Stomach (tissue), 9 donors: ENCODE results near the gene TCF12. TPM values are rescaled to one million over a fixed set of nuclear protein-coding genes. Genes with fewer than 3 reads are reported as not detected.
"Not testable (repeated sequence)": the region's sequence is repeated elsewhere in the genome, so short reads cannot be mapped to it uniquely, and the experiment has no call there.

Source experiments
- DNase-seq, 2 donors: peaks; one replicate each; pipeline versions ENCODE4 v3.0.0 to v3.0.0-alpha.2; 2013 to 2019
- H3K27ac ChIP-seq, 5 donors: fragments of 200-600 bp in 4 of 5; sonication (generic) in 4 of 5; one replicate each; pipeline ENCODE4 v1.5.1; 2013 to 2019; ENCODE audit warnings: mild to moderate bottlenecking in 1 of 5, moderate library complexity in 1 of 5
- H3K27me3 ChIP-seq, 3 donors: fragments of 200-600 bp; sonication (generic); one replicate each; pipeline ENCODE4 v1.5.1; 2017 to 2019; ENCODE audit warnings: mixed run types in 1 of 3
- H3K36me3 ChIP-seq, 4 donors: fragments of 200-600 bp; sonication (generic); 1 replicate in 3 of 4; 2 replicates in 1 of 4; pipeline ENCODE4 v1.5.1; 2016 to 2019
- H3K4me1 ChIP-seq, 4 donors: fragments of 200-600 bp; sonication (generic); one replicate each; pipeline ENCODE4 v1.5.1; 2016 to 2019
- H3K4me3 ChIP-seq, 4 donors: fragments of 200-600 bp; sonication (generic) in 3 of 4; one replicate each; pipeline ENCODE4 v1.5.1; 2016 to 2019; ENCODE audit warnings: mild to moderate bottlenecking in 1 of 4
- H3K9me3 ChIP-seq, 4 donors: fragments of 200-600 bp; sonication (generic); one replicate each; pipeline ENCODE4 v1.5.1; 2016 to 2019
- CTCF ChIP-seq, 7 experiments: fragments of 450-650 bp in 4 of 7; fragments of 200-600 bp in 3 of 7; sonication (generic) in 3 of 7; IDR thresholded peaks; one replicate each; pipeline ENCODE4 v1.5.1; 2016 to 2019; ENCODE audit warnings: antibody characterized with exemption in 7 of 7, control low read depth in 2 of 7, mild to moderate bottlenecking in 1 of 7
- EP300 ChIP-seq: sonication (generic); formaldehyde crosslinking; IDR thresholded peaks from one replicate; pipeline ENCODE4 v1.6.1; 2017; ENCODE audit warnings: antibody characterized with exemption
- POLR2A ChIP-seq, 4 donors: fragments of 450-650 bp; IDR thresholded peaks; one replicate each; pipeline ENCODE4 v1.6.1; 2016; ENCODE audit warnings: antibody characterized with exemption in 4 of 4, control low read depth in 2 of 4, mild to moderate bottlenecking in 1 of 4, moderate library complexity in 1 of 4
- POLR2AphosphoS5 ChIP-seq, 3 donors: sonication (generic); formaldehyde crosslinking; IDR thresholded peaks; one replicate each; pipeline ENCODE4 v1.6.1; 2016; ENCODE audit warnings: antibody characterized with exemption in 3 of 3
- WGBS, 5 donors: extraction: QIAGEN DNeasy Blood & Tissue Kit in 3 of 5; methylation state at CpG; one replicate each; pipeline versions ENCODE4 v1.1.5 to v1.1.7; 2013 to 2018; 5-methylcytosine and 5-hydroxymethylcytosine counted together
- intact Hi-C: fragments of 100-400 bp; cut with DNase I; formaldehyde crosslinking; loops from one replicate; pipeline ENCODE4 v1.15.1; 2023; ENCODE audit warnings: low total_unique reads
- polyA plus RNA-seq, 3 donors: library from polyadenylated mRNA; stranded (reverse); fragments of 200-250 nt; gene quantifications; one replicate each; pipeline ENCODE4 v1.2.3, GENCODE V29; 2013
- total RNA-seq, 5 donors: library from RNA; depleted of rRNA; stranded (reverse); fragments of >200 nt; gene quantifications; one replicate each; pipeline versions ENCODE4 v1.1.0 to v1.2.3, GENCODE V29; 2014 to 2016
- donor health status: healthy with polysubstance abuse.
- donor health status: Bipolar disorder and iron deficiency.
- donor health status: healthy.

Gene TCF12
- total and polyA plus RNA-seq, 8 donors, result 11.2 to 462 (median 130) TPM

DNA sequence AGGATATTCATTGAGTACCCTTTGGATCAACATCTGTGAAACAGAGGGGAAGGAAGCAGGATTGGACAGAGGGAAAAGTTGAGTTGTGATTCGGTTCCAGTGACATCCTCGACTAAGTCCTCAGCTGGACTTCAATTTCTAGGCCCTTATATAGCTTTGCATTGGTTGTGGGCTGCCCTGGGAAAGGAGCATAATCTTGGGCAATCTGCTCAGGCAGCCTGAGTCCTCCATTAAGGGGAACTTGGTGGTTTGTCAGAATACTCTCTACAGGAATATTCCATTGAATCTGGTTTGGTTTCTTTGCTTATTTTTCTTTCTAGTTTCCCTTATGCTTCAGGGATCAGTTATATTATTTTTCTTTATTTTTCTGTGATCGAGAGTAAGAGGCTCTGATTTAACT lies 94.1 kb downstream of the TCF12 start:
- no peaks in the 10 kb centered on the region for H3K9me3 ChIP-seq
- peaks cover 0 to 28% (median 19%) of the 10 kb centered on the region in 4 donors for H3K4me1 ChIP-seq
- DNase-seq, result no peak
- no peak overlapping the region for H3K4me3 ChIP-seq
- no peak for TF ChIP-seq POLR2AphosphoS5 (IDR thresholded peaks at IDR 0.05)
- no peak for TF ChIP-seq EP300
- TF ChIP-seq CTCF (IDR thresholded peaks at IDR 0.05), result no peak
- TF ChIP-seq POLR2A (IDR thresholded peaks at IDR 0.05), result no peak
- intact Hi-C loops, result no loop called here
- H3K36me3 ChIP-seq, result no peaks in the 10 kb centered on the region
- WGBS, 5 donors, result 78 to 88% (median 83%) methylated on average over 3 of the region's 3 CpGs
- H3K27ac ChIP-seq, result no peak overlapping the region
- no peaks in the 10 kb centered on the region for H3K27me3 ChIP-seq

GRCh38 chr15:57014896-57015295 lies 96.5 kb downstream of the TCF12 start:
- H3K9me3 ChIP-seq, H3K36me3 ChIP-seq, H3K27ac ChIP-seq, H3K4me3 ChIP-seq, DNase-seq, H3K27me3 ChIP-seq, intact Hi-C loops: not testable (repeated sequence)
- peaks cover 0 to 43% (median 24%) of the 10 kb centered on the region in 4 donors for H3K4me1 ChIP-seq
- WGBS, 5 donors, result 94 to 97% (median 97%) methylated on average over 5 of the region's 5 CpGs

GRCh38 chr15:57015360-57015759 lies 96.9 kb downstream of the TCF12 start:
- TF ChIP-seq EP300 (no peak), POLR2AphosphoS5 (IDR thresholded peaks at IDR 0.05) (no peak), CTCF (IDR thresholded peaks at IDR 0.05) (no peak), POLR2A (IDR thresholded peaks at IDR 0.05) (no peak)
- peaks cover 0 to 45% (median 25%) of the 10 kb centered on the region in 4 donors for H3K4me1 ChIP-seq
- H3K4me3 ChIP-seq, result no peak overlapping the region
- H3K36me3 ChIP-seq, result no peaks in the 10 kb centered on the region
- no peaks in the 10 kb centered on the region for H3K9me3 ChIP-seq
- H3K27ac ChIP-seq, result no peak overlapping the region
- DNase-seq, result no peak
- intact Hi-C loops, result no loop called here
- no peaks in the 10 kb centered on the region for H3K27me3 ChIP-seq

GRCh38 chr15:57015897-57016296 lies 97.5 kb downstream of the TCF12 start:
- no peaks in the 10 kb centered on the region for H3K9me3 ChIP-seq
- H3K27me3 ChIP-seq, result no peaks in the 10 kb centered on the region
- WGBS, 5 donors, result 47 to 71% (median 54%) methylated on average over 2 of the region's 2 CpGs
- H3K4me1 ChIP-seq, result peaks cover 0 to 45% (median 27%) of the 10 kb centered on the region in 4 donors
- H3K27ac ChIP-seq, result no peak overlapping the region
- intact Hi-C loops, result no loop called here
- no peaks in the 10 kb centered on the region for H3K36me3 ChIP-seq
- no peak for DNase-seq
- no peak overlapping the region for H3K4me3 ChIP-seq
- TF ChIP-seq EP300 (no peak), POLR2A (IDR thresholded peaks at IDR 0.05) (no peak), CTCF (IDR thresholded peaks at IDR 0.05) (no peak), POLR2AphosphoS5 (IDR thresholded peaks at IDR 0.05) (peak in 1 of 3 donors; percentile 15)

GRCh38 chr15:57017024-57017423 lies 98.6 kb downstream of the TCF12 start:
- intact Hi-C loops, result no loop called here
- Histone ChIP-seq H3K4me3 (no peak overlapping the region), H3K4me1 (peaks cover 0 to 49% (median 29%) of the 10 kb centered on the region in 4 donors), H3K36me3 (no peaks in the 10 kb centered on the region), H3K27me3 (no peaks in the 10 kb centered on the region), H3K9me3 (no peaks in the 10 kb centered on the region), H3K27ac (no peak overlapping the region)
- DNase-seq, result peak in 1 of 2 donors; percentile 17
- 81 to 92% (median 89%) methylated on average over 3 of the region's 3 CpGs for WGBS, 5 donors
- no peak for TF ChIP-seq CTCF (IDR thresholded peaks at IDR 0.05)
- TF ChIP-seq POLR2AphosphoS5 (IDR thresholded peaks at IDR 0.05), result no peak
- TF ChIP-seq POLR2A (IDR thresholded peaks at IDR 0.05), result no peak
- TF ChIP-seq EP300, result no peak
